HG03095 (cell line): ENCODE measurements around the gene SCAP.
"Not testable (repeated sequence)": the region's sequence is repeated elsewhere in the genome, so short reads cannot be mapped to it uniquely, and the experiment has no call there.

ENCODE experiments used
- ATAC-seq: cut with Tn5 transposase; IDR thresholded peaks from one replicate; pipeline ENCODE4 v1.9.1; 2021; ENCODE audit warnings: moderate library complexity; ENCODE audit not compliant: unreplicated experiment

Gene SCAP

GRCh38 chr3:47399531-47400270, 76.0 kb downstream of the SCAP start:
- ATAC-seq = no peak

DNA sequence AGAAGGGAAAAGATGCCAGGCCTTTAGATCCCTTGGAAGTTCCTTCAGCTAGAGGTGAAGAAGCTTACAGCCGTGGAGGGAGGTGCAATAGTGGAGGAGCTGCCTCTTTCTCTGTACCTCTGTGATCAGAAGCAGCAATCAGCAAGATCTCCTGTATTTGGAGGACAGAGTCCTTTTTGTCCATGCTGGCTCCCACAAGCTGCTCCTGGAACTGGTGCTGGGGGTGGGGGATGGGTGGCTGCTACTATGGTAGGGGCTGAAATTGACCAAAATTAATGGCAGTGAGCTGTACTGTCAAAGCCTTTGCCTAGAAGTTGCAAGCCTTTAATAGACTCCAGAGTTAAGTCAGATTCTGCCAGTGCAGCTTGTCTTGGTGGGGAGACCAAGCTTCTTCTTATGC, 76.7 kb downstream of the SCAP start:
- no peak for ATAC-seq

GRCh38 chr3:47398228-47398627, 77.5 kb downstream of the SCAP start:
- ATAC-seq = no peak

- no peak for ATAC-seq
Measured at GRCh38 chr3:47394881-47395280, 80.9 kb downstream of the SCAP start.

GRCh38 chr3:47394140-47394870, 81.4 kb downstream of the SCAP start:
- no peak for ATAC-seq

DNA sequence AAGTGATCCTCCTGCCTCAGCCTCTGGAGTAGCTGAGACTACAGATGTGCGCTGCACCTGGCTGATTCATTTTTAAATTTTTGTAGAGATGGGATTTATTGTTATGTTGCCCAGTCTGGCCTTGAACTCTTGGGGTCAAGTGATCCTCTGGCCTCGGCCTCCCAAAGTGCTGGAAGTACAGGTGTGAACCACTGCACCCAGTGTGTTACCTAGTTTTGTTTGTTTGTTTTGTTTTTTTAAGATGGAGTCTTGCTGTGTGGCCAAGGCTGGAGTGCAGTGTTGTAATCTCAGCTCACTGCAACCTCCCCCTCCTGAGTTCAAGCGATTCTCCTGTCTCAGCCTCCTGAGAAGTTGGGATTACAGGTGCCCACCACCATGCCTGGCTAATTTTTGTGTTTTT, 82.8 kb downstream of the SCAP start:
- no peak for ATAC-seq

- ATAC-seq = no peak
Measured at GRCh38 chr3:47385796-47386195, 89.9 kb downstream of the SCAP start.

GRCh38 chr3:47385007-47385406, 90.7 kb downstream of the SCAP start:
- no peak for ATAC-seq

- no peak for ATAC-seq
Measured at GRCh38 chr3:47384425-47384824, 91.3 kb downstream of the SCAP start.

DNA sequence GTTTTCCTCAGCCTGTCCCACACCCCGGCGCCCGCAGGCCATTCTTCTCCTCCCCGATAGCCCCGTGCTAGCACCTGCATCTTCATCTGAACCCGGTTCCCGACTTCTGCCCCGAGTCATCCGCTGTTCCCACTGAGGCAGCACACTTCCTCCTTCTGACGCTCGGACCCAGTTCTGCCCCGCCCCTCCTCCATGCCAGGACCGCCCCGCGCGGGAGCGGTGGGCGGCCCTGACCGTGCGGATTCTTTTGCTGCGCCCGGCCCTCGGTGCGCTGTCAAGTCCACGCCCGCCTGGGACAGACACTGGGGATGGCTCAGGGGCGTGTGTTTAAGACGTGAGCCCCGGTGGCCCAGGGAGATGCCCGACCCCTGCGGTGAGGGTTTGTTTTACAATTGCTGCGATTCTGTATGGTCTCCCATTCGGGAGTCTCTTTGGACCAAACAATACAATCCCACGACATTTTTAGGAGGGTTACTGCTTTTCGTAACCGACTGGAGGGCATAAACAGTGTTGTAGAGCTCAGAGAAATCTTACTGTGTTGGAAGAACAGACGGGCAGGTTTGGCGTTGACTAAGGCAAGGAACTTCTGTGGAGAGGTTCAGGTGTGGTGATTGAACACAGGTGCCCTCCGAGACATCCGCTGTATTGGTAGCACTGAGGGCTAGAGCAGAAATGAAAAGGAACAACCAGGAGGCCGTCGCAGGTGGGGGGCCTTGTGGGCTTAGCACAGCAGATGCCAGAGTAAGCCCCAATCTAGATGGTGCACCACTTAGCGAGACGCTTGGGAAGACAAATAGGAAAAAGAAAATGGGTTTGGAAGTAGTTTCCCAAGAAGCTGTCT, 94.2 kb downstream of the SCAP start:
- peak; percentile 49 for ATAC-seq

DNA sequence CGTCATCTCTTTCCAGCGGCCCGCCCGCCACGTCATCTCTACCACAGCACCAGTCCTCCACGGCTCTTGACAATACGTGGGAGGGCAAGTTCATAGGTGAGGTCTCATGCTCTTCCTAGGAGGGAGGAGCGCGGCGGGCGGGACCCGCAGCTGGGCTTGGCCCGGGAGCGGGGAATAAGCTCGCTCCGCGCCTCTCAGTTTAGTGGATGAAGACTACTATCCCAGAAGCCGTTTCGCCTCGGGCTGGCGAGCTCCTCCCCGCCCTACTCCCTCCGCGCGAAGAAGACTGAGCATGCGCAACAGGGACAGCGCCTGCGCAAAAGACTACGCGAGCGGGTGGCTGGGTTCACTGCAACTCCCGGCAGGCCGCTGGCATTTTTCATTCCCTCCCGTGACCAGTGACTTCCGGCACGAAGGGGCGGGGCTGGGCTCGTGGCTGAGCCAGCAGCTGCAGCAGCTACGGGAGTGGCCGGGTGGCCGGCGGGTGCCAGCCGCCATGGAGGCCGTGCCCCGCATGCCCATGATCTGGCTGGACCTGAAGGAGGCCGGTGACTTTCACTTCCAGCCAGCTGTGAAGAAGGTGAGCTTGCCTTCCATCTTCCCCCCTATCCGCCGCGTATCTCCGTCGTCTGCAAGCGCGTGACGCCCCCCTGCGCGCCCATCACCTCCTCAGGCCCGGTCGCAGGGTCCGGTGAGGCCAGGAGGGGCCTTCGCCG, 95.0 kb downstream of the SCAP start, which contains the start of gene PTPN23:
PTPN23 (plus strand) TSS at position 421 of the 716 bp plus-strand sequence; CDS start at position 497, 76 bp downstream.
- peak; percentile 69 for ATAC-seq

DNA sequence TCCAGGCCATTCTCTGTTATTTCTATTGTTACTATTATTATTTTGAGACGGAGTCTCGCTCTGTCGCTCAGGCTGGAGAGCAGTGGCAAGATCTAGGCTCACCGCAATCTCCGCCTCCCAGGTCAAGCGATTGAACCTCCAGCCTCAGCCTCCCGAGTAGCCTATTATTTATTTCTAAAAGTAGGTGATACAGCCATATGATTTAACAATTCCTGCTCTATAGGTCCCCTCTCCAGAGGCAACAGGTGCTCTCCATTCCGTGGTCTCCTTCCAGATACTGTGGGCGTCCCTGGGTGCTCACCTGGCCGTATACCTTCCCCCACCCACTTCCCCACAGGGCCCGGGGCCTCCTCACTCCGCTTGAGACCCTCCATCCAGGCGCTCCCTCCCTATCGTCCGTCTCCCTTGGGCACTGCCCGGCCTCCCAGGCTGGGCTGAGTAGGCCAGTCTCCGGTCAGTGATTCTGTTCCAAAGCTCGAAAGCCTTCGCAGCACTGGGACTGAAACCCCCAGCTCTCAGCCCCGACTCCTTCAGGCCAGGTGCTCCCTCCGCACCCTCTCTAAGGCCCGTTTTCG, 95.6 kb downstream of the SCAP start:
- ATAC-seq = no peak

DNA sequence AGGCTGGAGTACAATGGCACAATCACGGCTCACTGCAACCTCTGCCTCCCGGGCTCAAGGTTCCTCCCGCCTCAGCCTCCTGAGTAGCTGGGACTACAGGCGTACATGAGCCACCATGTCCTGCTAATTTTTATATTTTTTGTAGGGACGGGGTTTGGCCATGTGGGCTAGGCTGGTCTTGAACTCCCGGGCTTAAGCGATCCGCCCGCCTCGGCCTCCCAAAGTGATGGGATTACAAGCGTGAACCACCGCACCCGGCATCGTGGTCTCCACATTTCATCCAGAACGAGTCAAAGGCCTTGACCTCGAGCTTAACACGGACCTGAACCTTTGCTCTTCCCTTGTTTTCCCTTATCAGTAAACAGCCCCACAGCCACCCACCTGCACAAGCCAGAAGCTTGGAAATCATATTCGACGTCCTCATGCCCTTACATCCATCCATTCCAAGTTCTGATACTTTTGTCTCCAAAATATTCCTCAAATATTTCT, 96.3 kb downstream of the SCAP start:
- no peak for ATAC-seq

- ATAC-seq = no peak
Measured at GRCh38 chr3:47378869-47379268, 96.9 kb downstream of the SCAP start.

- ATAC-seq = no peak
Measured at GRCh38 chr3:47377186-47377585, 98.6 kb downstream of the SCAP start.

GRCh38 chr3:47376393-47376792, 99.3 kb downstream of the SCAP start:
- ATAC-seq = no peak

GRCh38 chr3:47374587-47374986, 101.2 kb downstream of the SCAP start:
- ATAC-seq = no peak

DNA sequence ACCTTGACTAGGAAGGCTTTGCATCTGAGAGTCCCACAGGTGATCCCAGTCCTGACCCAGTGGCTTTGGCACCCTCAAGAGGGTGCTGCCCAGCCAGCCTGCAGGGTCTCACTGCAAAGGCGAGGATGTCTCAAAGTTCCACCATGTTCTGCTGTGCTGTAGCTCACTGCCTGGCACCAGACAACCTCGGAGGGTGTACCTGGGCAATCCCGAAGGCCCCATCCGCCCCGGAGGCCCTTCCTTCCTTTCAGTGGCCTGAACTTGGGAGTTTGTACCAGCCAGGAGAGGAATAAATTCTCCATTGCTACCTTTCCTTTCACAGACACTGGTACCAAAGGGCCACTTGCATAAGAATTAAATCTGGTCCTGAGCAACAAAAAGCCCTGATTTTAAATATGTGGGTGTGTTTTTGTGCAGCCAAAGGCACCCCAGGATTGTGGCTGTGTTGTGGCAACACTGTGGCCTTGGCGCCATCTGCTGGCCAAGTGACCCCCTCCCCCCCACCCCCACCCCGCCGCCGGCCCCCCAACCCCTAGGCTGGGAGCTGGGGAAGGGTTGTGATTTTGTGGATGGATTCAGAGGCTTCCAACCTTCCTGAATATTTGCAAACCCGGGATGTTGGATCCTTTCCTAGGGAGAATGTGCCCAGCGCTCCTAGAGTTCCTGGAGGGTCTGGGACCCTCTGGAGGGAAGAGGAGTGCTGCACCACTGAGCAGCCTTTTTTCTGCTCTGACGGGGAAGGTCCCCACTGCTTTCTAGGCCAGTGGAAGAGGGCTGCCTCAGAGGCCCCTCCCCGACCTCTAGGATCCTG, 104.6 kb downstream of the SCAP start:
- no peak for ATAC-seq

- not testable (repeated sequence) for ATAC-seq
Measured at GRCh38 chr3:47370020-47370419, 105.7 kb downstream of the SCAP start.
